OCI-LY3 (cell line): ENCODE data around the gene GSE1.

Experiments used
- H2AFZ ChIP-seq: fragments of 200-600, 300-600 bp; shearing (Covaris generic); 2 replicates; pipeline ENCODE4 v1.6.0; 2014; ENCODE audit warnings: antibody characterized with exemption, low read depth, low read length
- H3K27ac ChIP-seq: fragments of 200-600, 300-600 bp; sonication (generic); 2 replicates; pipeline ENCODE4 v1.5.1; 2014; ENCODE audit warnings: mild to moderate bottlenecking, low read length, moderate library complexity, mixed read lengths
- H3K27me3 ChIP-seq: fragments of 200-600, 300-600 bp; sonication (generic); 2 replicates; pipeline ENCODE4 v1.6.1; 2014; ENCODE audit warnings: low read depth, low read length, mixed read lengths
- H3K36me3 ChIP-seq: fragments of 200-600, 300-600 bp; sonication (generic); replicated peaks from 2 replicates; pipeline ENCODE3; 2014; ENCODE audit warnings: low read depth, low read length, mixed read lengths
- H3K4me1 ChIP-seq: fragments of 300-600, 200-600 bp; sonication (generic); 2 replicates; pipeline ENCODE4 v1.6.1; 2014; ENCODE audit warnings: low read length, mixed read lengths
- H3K4me2 ChIP-seq: fragments of 200-600, 300-600 bp; sonication (generic); 2 replicates; pipeline ENCODE4 v1.6.1; 2014; ENCODE audit warnings: low read length, mixed read lengths
- H3K4me3 ChIP-seq: fragments of 300-600, 200-600 bp; sonication (generic); 2 replicates; pipeline ENCODE4 v1.5.1; 2014; ENCODE audit warnings: antibody characterized with exemption, mild to moderate bottlenecking, low read length, moderate library complexity
- H3K79me2 ChIP-seq: fragments of 300-600, 200-600 bp; shearing (Covaris generic); 2 replicates; pipeline ENCODE4 v1.6.1; 2014; ENCODE audit warnings: mild to moderate bottlenecking, low read length, mixed read lengths
- H3K9ac ChIP-seq: fragments of 300-600, 200-600 bp; shearing (Covaris generic); 2 replicates; pipeline ENCODE4 v1.6.0; 2014; ENCODE audit warnings: mild to moderate bottlenecking, low read length, moderate library complexity
- H3K9me3 ChIP-seq: fragments of 200-600, 300-600 bp; shearing (Covaris generic); 2 replicates; pipeline ENCODE4 v1.6.1; 2014; ENCODE audit warnings: low read length, mixed read lengths; ENCODE audit not compliant: insufficient read depth
- H4K20me1 ChIP-seq: fragments of 200-600, 300-600 bp; sonication (generic); 2 replicates; pipeline ENCODE4 v1.6.1; 2016; ENCODE audit warnings: low read length, mixed read lengths; ENCODE audit not compliant: insufficient read depth
- EZH2phosphoT487 ChIP-seq: fragments of 200-600 bp; shearing (Covaris generic); IDR thresholded peaks from 2 replicates; pipeline ENCODE4 v1.6.1; 2018; ENCODE audit warnings: antibody characterized with exemption, mixed run types, low read depth
- TF ChIP-seq, protein P1 (sequence below): fragments of 200-600, 300-600 bp; sonication (generic); IDR thresholded peaks from 2 replicates; pipeline ENCODE4 v1.5.1; 2014; ENCODE audit warnings: antibody characterized with exemption, low read length, low read depth

Gene GSE1

DNA sequence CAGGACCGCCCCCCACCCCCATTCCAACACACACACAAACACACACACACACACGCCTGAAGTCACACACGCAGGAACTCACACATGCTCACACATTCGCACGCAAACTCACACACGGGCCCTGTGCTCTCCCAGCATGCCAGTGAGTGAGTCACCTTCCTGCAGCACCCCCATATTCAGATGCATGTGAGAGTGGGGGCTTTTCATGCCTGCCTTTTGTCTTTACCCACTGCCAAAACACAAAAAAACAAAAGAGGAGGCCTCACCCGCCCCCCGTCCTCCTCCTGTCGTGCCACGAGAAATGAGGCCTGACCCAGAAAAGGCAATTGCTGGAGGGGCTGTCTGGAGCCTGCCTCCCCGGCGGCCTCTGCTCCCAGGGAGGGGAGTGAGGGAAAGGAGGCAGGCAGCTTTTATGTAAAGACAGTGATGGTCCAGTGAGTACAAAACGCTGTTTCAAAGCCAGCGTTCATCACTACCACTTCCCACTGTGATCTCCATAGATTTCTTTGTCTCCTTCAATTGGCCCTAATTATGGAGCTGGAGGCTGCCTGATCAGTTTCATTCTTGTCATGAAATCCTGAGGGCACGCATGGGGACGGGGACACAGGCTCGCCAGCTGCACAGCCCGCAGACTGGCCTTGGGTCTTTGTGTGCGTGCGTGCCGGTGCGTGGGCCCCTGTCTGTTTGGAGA is 29.5 kb upstream of the GSE1 start:
- Histone ChIP-seq H3K4me2 (no peak overlapping the region), H2AFZ (no peak overlapping the region)

DNA sequence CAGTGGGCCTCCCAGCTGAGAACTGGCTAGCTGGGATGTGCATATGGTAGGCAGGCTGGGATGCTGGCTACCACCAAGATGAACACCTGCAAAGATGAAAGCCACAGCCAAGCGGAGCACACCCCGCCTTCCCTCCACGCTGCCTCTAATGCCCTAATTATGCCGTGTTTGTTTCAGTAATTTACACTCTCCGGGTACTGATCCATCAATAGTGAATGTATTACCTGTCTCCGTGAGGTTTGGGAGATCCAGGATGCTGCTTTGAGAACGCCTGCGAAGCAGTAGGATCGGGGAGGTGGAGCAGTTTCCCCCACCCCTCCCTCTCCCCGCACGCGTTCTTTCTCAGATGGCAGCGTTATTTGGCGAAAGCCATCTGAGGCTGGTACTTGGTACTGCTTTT is 28.9 kb upstream of the GSE1 start:
- Histone ChIP-seq H3K27ac (no peak overlapping the region), H3K36me3 (no peaks in the 10 kb centered on the region), H3K4me2 (no peak overlapping the region), H4K20me1 (peaks cover 99% of the 10 kb centered on the region), H3K27me3 (no peaks in the 10 kb centered on the region), H3K79me2 (peaks cover 81% of the 10 kb centered on the region), H3K9me3 (no peaks in the 10 kb centered on the region), H3K9ac (no peak overlapping the region), H3K4me1 (no peaks in the 10 kb centered on the region), H2AFZ (no peak overlapping the region), H3K4me3 (no peak overlapping the region)
- TF ChIP-seq EZH2phosphoT487, result no peak
- TF ChIP-seq, protein P1, sequence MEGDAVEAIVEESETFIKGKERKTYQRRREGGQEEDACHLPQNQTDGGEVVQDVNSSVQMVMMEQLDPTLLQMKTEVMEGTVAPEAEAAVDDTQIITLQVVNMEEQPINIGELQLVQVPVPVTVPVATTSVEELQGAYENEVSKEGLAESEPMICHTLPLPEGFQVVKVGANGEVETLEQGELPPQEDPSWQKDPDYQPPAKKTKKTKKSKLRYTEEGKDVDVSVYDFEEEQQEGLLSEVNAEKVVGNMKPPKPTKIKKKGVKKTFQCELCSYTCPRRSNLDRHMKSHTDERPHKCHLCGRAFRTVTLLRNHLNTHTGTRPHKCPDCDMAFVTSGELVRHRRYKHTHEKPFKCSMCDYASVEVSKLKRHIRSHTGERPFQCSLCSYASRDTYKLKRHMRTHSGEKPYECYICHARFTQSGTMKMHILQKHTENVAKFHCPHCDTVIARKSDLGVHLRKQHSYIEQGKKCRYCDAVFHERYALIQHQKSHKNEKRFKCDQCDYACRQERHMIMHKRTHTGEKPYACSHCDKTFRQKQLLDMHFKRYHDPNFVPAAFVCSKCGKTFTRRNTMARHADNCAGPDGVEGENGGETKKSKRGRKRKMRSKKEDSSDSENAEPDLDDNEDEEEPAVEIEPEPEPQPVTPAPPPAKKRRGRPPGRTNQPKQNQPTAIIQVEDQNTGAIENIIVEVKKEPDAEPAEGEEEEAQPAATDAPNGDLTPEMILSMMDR, result no peak

More for the DNA sequence above, 29.5 kb upstream of the GSE1 start:
- Histone ChIP-seq H3K9ac (no peak overlapping the region), H3K27me3 (no peaks in the 10 kb centered on the region), H3K4me1 (no peaks in the 10 kb centered on the region), H4K20me1 (peaks cover 100% of the 10 kb centered on the region), H3K9me3 (no peaks in the 10 kb centered on the region), H3K36me3 (no peaks in the 10 kb centered on the region), H3K4me3 (no peak overlapping the region), H3K27ac (no peak overlapping the region), H3K79me2 (peaks cover 84% of the 10 kb centered on the region)
- no peak for TF ChIP-seq EZH2phosphoT487
- TF ChIP-seq, protein P1, result no peak

DNA sequence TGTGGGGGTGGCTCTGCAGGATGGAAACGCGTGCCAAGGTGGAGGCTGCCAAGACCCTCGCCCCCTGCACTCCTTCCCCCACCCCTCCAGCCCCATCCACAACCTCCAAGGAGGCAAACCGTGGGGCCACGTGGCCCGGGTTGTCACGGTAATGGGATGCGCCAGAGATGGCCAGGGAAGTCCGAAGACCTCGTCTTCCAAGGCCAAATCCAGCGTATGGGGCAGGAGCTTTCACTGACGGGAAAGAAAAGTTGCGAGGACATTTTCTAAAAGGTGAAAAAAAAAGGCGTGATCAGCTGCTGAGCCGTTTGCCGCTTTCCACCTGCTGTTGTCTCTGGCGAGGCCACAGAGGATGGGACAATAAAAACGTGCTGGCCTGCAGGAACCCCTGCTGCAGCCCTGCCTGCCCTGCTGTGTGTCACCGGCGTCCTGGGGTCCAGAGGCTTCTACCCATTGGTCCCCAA is 28.3 kb upstream of the GSE1 start:
- no peak overlapping the region for H3K4me2 ChIP-seq
- H3K27ac ChIP-seq, result no peak overlapping the region
- no peak overlapping the region for H2AFZ ChIP-seq
- H4K20me1 ChIP-seq, result peaks cover 98% of the 10 kb centered on the region
- no peak overlapping the region for H3K9ac ChIP-seq
- H3K27me3 ChIP-seq, result no peaks in the 10 kb centered on the region
- TF ChIP-seq, protein P1, result no peak
- no peak for TF ChIP-seq EZH2phosphoT487
- no peaks in the 10 kb centered on the region for H3K9me3 ChIP-seq
- peaks cover 80% of the 10 kb centered on the region for H3K79me2 ChIP-seq
- no peaks in the 10 kb centered on the region for H3K36me3 ChIP-seq
- H3K4me1 ChIP-seq, result no peaks in the 10 kb centered on the region
- H3K4me3 ChIP-seq, result no peak overlapping the region

DNA sequence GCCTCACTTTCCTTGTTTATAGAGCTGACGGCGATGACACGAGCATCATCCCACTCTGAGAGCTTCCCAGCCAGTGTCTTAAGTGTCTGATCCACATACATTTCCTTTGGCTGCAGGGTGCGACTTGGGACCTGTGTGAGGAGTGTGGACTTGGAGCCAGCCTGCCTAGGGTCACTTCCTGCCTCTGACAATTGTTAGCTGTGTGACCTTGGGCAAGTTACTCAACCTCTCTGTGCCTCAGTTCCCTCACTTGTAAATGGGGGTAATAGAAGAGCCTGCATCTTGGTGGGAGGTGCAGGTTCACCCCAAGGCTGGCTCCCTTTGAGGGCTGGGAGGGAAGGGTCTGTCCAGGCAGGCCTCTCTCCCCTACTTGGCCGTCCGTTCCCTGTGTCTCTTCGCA is 27.4 kb upstream of the GSE1 start:
- Histone ChIP-seq H3K9ac (no peak overlapping the region), H3K27ac (no peak overlapping the region), H3K36me3 (no peaks in the 10 kb centered on the region), H3K4me1 (no peaks in the 10 kb centered on the region), H4K20me1 (peaks cover 98% of the 10 kb centered on the region), H3K4me2 (no peak overlapping the region), H3K79me2 (peaks cover 78% of the 10 kb centered on the region), H3K4me3 (no peak overlapping the region), H3K27me3 (no peaks in the 10 kb centered on the region), H2AFZ (no peak overlapping the region), H3K9me3 (no peaks in the 10 kb centered on the region)
- TF ChIP-seq EZH2phosphoT487, result no peak
- TF ChIP-seq, protein P1, result no peak
